ENCODE measurements around the gene CFAP99. TPM values are rescaled to one million over a fixed set of nuclear protein-coding genes. Genes with fewer than 3 reads are reported as not detected.

CFAP99 gene
- total RNA-seq, 2 donors from 2014 or later = not detected

DNA sequence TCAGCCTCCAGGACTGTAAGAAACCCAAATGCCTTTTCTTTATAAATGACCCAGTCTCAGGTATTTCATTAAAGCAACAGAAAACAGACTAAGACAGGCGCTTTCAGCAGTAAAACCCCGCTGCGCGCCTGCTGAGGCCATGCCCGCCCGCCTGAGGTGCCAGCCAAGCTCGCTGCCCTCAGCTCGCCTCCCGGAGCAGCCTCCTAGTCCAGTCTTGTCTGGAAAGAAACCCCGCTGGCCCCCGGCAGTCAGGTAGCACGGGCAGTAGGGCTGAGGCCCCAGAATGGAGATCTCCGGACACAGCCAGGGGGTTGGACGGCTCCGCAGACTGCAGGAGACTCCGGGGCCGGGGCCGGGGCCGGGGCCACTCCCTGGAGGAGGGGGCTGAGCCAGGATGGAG, 32.0 kb upstream of the CFAP99 start:
- Mint-ChIP-seq H3K27ac (no peak overlapping the region), H3K4me3 (no peak overlapping the region), H3K4me1 (peaks cover 32% of the 10 kb centered on the region), H3K27me3 (ENCODE audit: insufficient read depth) (no peaks in the 10 kb centered on the region), H3K36me3 (ENCODE audit: low read depth) (no peaks in the 10 kb centered on the region), H3K9me3 (no peaks in the 10 kb centered on the region)
- Histone ChIP-seq H3K4me1 (ENCODE audit: control insufficient read depth, insufficient read depth, low read length) (no peaks in the 10 kb centered on the region), H3K4me3 (ENCODE audit: low read length) (no peak overlapping the region), H3K27me3 (ENCODE audit: control insufficient read depth, insufficient read depth, low read length, poor library complexity, severe bottlenecking) (no peaks in the 10 kb centered on the region), H3K9ac (ENCODE audit: extremely low read depth, low read length, poor library complexity, severe bottlenecking) (no peak overlapping the region), H3K9me3 (ENCODE audit: control insufficient read depth, low read length) (no peaks in the 10 kb centered on the region), H3K36me3 (ENCODE audit: control insufficient read depth, insufficient read depth, low read length) (no peaks in the 10 kb centered on the region), H3K27ac (ENCODE audit: low read depth, low read length) (no peak overlapping the region)
- WGBS, 2 experiments (ENCODE audit: insufficient coverage in 1 of 2, insufficient read length in 1 of 2) = 92 to 93% methylated on average over 16 to 19 of the region's 19 CpGs
- no peak for DNase-seq
- TF ChIP-seq CTCF (conservative IDR thresholded peaks at IDR 0.05) = no peak

DNA sequence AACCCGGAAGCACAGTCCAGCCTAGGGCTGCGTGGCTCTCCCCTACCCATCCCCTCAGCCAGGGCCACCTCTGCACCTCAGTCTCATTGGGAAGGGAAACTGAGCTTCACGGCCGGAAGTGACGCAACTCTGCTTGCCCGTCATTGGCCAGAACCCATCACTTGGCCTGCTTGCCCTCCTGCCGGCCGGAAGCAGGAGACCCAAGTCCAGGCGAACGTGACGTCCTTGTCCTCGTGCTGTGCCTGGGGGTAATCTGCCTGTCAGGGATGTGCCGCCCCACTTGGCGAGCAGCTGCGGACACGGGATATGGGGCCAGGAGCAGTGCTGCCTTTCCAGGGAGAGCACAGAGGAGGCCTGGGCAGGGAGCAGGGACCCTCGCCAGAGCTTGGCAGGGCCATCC, 31.5 kb upstream of the CFAP99 start:
- Mint-ChIP-seq H3K36me3 (ENCODE audit: low read depth) (no peaks in the 10 kb centered on the region), H3K4me3 (no peak overlapping the region), H3K27me3 (ENCODE audit: insufficient read depth) (no peaks in the 10 kb centered on the region), H3K4me1 (peaks cover 32% of the 10 kb centered on the region), H3K27ac (no peak overlapping the region), H3K9me3 (no peaks in the 10 kb centered on the region)
- H3K4me1 ChIP-seq (ENCODE audit: control insufficient read depth, insufficient read depth, low read length) = no peaks in the 10 kb centered on the region
- no peak for TF ChIP-seq CTCF (conservative IDR thresholded peaks at IDR 0.05)
- DNase-seq = no peak
- H3K9me3 ChIP-seq (ENCODE audit: control insufficient read depth, low read length) = no peaks in the 10 kb centered on the region
- no peaks in the 10 kb centered on the region for H3K36me3 ChIP-seq (ENCODE audit: control insufficient read depth, insufficient read depth, low read length)
- H3K4me3 ChIP-seq (ENCODE audit: low read length) = no peak overlapping the region
- whole genome bisulfite sequencing, 2 experiments (ENCODE audit: insufficient coverage in 1 of 2, insufficient read length in 1 of 2) = 95 to 98% methylated on average over 9 to 17 of the region's 17 CpGs
- no peak overlapping the region for H3K9ac ChIP-seq (ENCODE audit: extremely low read depth, low read length, poor library complexity, severe bottlenecking)
- H3K27me3 ChIP-seq (ENCODE audit: control insufficient read depth, insufficient read depth, low read length, poor library complexity, severe bottlenecking) = no peaks in the 10 kb centered on the region
- H3K27ac ChIP-seq (ENCODE audit: low read depth, low read length) = no peak overlapping the region

DNA sequence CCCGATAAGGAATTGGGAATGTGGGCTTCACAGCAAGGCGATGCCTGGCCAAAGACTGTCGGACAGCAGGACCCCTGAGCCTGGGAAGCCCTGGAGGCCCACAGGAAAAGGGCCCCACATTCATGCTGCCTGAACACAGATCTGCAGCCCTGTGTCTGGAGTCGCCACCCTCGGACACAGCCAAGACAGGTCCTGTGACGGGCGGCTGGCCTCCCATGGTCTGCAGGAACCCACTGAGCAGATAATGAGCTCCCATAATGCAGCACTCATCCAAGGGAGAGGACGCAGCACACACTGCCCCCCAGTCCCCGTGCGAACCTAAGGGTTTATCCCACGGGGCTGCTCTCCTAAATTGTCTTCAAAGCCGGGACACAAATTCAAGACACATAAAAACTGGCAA, 30.9 kb upstream of the CFAP99 start:
- no peaks in the 10 kb centered on the region for H3K27me3 ChIP-seq (ENCODE audit: control insufficient read depth, insufficient read depth, low read length, poor library complexity, severe bottlenecking)
- H3K27me3 Mint-ChIP-seq (ENCODE audit: insufficient read depth) = no peaks in the 10 kb centered on the region
- peaks cover 32% of the 10 kb centered on the region for H3K4me1 Mint-ChIP-seq
- no peaks in the 10 kb centered on the region for H3K36me3 Mint-ChIP-seq (ENCODE audit: low read depth)
- no peak overlapping the region for H3K9ac ChIP-seq (ENCODE audit: extremely low read depth, low read length, poor library complexity, severe bottlenecking)
- no peak overlapping the region for H3K4me3 Mint-ChIP-seq
- no peak overlapping the region for H3K27ac ChIP-seq (ENCODE audit: low read depth, low read length)
- H3K9me3 ChIP-seq (ENCODE audit: control insufficient read depth, low read length) = no peaks in the 10 kb centered on the region
- TF ChIP-seq CTCF (conservative IDR thresholded peaks at IDR 0.05) = no peak
- H3K9me3 Mint-ChIP-seq = no peaks in the 10 kb centered on the region
- no peaks in the 10 kb centered on the region for H3K36me3 ChIP-seq (ENCODE audit: control insufficient read depth, insufficient read depth, low read length)
- no peak for DNase-seq
- no peak overlapping the region for H3K4me3 ChIP-seq (ENCODE audit: low read length)
- no peaks in the 10 kb centered on the region for H3K4me1 ChIP-seq (ENCODE audit: control insufficient read depth, insufficient read depth, low read length)
- H3K27ac Mint-ChIP-seq = no peak overlapping the region
- 92 to 93% methylated on average over 12 of the region's 12 CpGs for WGBS, 2 experiments (ENCODE audit: insufficient coverage in 1 of 2, insufficient read length in 1 of 2)
